ENCODE data around the gene MT1F. TPM values are rescaled to one million over a fixed set of nuclear protein-coding genes. Genes with fewer than 3 reads are reported as not detected.

The MT1F gene
- total and polyA plus RNA-seq, 11 donors = 1.3 to 8.1 (median 1.9) TPM; not detected in 2

- Histone ChIP-seq H3K27me3 (peaks cover 0 to 86% (median 36%) of the 10 kb centered on the region in 9 donors), H3K36me3 (no peaks in the 10 kb centered on the region), H3K9me3 (no peaks in the 10 kb centered on the region), H3K4me3 (peak overlapping the region in 1 of 12 donors; percentile 64), H3K4me1 (peaks cover 4 to 37% (median 19%) of the 10 kb centered on the region in 12 donors), H3K27ac (peak overlapping the region in 2 of 12 donors; percentile 17 to 60)
- WGBS, 4 donors = 38 to 68% (median 65%) methylated on average over 1 of the region's 1 CpG
- intact Hi-C loops (cut with DNase I) = loop anchor here in 2 of 10 donors (2.0 to 5.0 kb wide), 2 partner anchors 30 to 43 kb away; partner anchors contain the start of genes MT1X (in 1 of the 2) and MT2A (in 1 of the 2)
- no peak for ATAC-seq
- no peak for DNase-seq
- TF ChIP-seq POLR2A (IDR thresholded peaks at IDR 0.05) = no peak
- TF ChIP-seq, protein P1, sequence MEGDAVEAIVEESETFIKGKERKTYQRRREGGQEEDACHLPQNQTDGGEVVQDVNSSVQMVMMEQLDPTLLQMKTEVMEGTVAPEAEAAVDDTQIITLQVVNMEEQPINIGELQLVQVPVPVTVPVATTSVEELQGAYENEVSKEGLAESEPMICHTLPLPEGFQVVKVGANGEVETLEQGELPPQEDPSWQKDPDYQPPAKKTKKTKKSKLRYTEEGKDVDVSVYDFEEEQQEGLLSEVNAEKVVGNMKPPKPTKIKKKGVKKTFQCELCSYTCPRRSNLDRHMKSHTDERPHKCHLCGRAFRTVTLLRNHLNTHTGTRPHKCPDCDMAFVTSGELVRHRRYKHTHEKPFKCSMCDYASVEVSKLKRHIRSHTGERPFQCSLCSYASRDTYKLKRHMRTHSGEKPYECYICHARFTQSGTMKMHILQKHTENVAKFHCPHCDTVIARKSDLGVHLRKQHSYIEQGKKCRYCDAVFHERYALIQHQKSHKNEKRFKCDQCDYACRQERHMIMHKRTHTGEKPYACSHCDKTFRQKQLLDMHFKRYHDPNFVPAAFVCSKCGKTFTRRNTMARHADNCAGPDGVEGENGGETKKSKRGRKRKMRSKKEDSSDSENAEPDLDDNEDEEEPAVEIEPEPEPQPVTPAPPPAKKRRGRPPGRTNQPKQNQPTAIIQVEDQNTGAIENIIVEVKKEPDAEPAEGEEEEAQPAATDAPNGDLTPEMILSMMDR (IDR thresholded peaks at IDR 0.05) = no peak
Measured at GRCh38 chr16:56639045-56639444, 18.7 kb upstream of the MT1F start.

DNA sequence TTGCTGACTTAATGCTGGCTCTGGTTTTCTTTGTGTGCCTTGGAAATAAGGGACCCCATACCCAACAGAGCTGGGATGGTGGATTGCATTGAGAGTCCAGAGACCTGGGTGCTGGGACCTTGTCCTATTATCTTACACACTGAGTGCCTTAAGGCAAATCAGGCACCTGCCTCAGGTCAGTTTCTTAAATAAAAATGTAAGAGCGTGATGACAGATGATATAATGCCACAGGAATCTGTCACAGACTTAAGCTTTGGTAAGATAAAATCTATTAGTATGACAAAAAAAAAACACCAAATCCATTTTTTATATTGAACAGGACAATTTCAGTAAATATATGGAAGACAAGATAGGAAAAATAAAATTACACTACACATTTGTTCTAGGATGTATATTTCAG, 17.7 kb upstream of the MT1F start:
- DNase-seq (no peak), ATAC-seq (no peak)
- no peak overlapping the region for H3K4me3 ChIP-seq
- H3K27me3 ChIP-seq = peaks cover 0 to 86% (median 35%) of the 10 kb centered on the region in 9 donors
- WGBS, 4 donors = 80 to 93% (median 87%) methylated on average over 1 of the region's 1 CpG
- no peak for TF ChIP-seq POLR2A (IDR thresholded peaks at IDR 0.05)
- TF ChIP-seq, protein P1 (IDR thresholded peaks at IDR 0.05) = no peak
- H3K9me3 ChIP-seq = no peaks in the 10 kb centered on the region
- no peaks in the 10 kb centered on the region for H3K36me3 ChIP-seq
- no peak overlapping the region for H3K27ac ChIP-seq
- H3K4me1 ChIP-seq = peaks cover 4 to 33% (median 18%) of the 10 kb centered on the region in 12 donors
- intact Hi-C loops (cut with DNase I) = loop anchor here in 3 of 10 donors (5.0 kb wide), 1 partner anchor 33 kb away; the partner anchor contains the start of gene MT2A (in 3 of the 3)

DNA sequence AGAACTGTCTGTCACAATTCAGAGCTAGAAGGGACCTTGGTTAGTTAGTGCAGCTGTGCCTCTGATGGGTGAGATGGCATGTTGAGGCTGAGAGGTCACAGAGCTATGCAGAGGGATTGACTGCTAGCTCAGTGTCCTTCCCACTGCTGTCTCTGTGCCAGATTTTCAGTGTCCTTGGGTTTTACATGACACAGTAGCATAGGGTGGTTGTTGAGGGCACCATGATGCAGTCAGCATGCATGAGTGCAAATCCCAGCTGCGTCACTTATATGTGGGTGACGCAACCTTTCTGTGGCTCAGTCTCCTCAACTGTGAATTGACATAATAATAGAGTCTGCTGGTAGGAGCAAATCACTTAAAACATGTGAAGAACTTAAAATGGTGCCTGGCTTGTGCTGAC, 16.6 kb upstream of the MT1F start:
- no peak for TF ChIP-seq POLR2A (IDR thresholded peaks at IDR 0.05)
- TF ChIP-seq, protein P1 (IDR thresholded peaks at IDR 0.05) = no peak
- 92 to 100% (median 98%) methylated on average over 2 of the region's 2 CpGs for WGBS, 4 donors
- DNase-seq = no peak
- Histone ChIP-seq H3K27me3 (peaks cover 0 to 84% (median 30%) of the 10 kb centered on the region in 9 donors), H3K27ac (no peak overlapping the region), H3K4me1 (peaks cover 0 to 28% (median 18%) of the 10 kb centered on the region in 12 donors), H3K36me3 (no peaks in the 10 kb centered on the region), H3K4me3 (no peak overlapping the region), H3K9me3 (no peaks in the 10 kb centered on the region)
- ATAC-seq = no peak
- intact Hi-C loops (cut with DNase I) = loop anchor here in 3 of 10 donors (5.0 kb wide), 1 partner anchor 34 kb away; the partner anchor contains the start of gene MT2A (in 3 of the 3)

DNA sequence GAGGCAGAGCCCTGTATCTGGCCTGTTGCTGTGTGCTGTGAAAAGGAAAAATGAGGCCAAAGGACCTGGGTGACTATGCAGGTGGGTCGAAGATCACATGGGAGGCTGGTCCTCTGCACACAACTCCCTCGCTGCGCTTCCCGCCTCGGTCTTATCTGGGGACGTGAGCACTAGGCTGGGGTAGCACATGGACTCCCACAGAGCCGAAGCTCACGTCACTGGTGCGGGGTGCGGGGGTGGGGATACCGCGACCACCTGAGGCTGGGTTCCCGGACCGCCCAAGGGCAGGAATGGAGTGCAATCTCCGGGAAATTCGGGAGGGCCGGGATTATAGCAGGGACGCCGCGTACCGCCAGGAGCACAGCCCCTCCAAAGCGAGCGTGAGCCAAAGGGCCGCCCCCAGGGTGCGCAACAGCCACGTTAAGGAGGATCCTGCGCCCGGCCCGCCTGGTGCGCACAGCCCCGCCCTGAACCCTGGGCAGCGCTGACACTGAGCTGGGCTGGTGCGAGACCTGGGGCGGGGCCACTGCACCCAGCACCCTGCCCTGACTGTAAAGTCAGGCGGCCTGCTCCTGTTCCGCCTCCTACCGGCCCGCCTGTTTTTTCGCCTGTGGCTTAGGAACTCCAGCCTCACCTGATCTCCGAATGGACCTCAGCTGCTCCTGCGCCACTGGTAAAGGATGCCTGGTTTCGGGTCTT, 14.5 kb upstream of the MT1F start:
- Histone ChIP-seq H3K9me3 (no peaks in the 10 kb centered on the region), H3K4me3 (peak overlapping the region in 10 of 12 donors; percentile 24 to 55 (median 43)), H3K4me1 (peaks cover 0 to 26% (median 16%) of the 10 kb centered on the region in 12 donors), H3K36me3 (no peaks in the 10 kb centered on the region), H3K27me3 (peaks cover 0 to 86% (median 31%) of the 10 kb centered on the region in 9 donors), H3K27ac (peak overlapping the region in 4 of 12 donors; percentile 9 to 41 (median 36))
- intact Hi-C loops (cut with DNase I) = loop anchor here in 4 of 10 donors (2.0 to 5.0 kb wide), 2 partner anchors 26 to 36 kb away; partner anchors contain the start of genes MT2A (in 3 of the 4), MT1G (in 1 of the 4) and MT1H (in 1 of the 4)
- TF ChIP-seq POLR2A (IDR thresholded peaks at IDR 0.05) = no peak
- TF ChIP-seq, protein P1 (IDR thresholded peaks at IDR 0.05) = peak; percentile 15 to 58 (median 42)
- DNase-seq = peak; percentile 59 to 85 (median 79)
- ATAC-seq = peak; percentile 91 to 94 (median 92)
- WGBS, 4 donors = 7 to 16% (median 11%) methylated on average over 15 to 42 of the region's 42 CpGs
